ENCODE results near the gene MXRA7.

GRCh38 chr17:76753061-76753961, 42.5 kb upstream of the MXRA7 start:
- no peak for TF ChIP-seq CTCF (conservative IDR thresholded peaks at IDR 0.05; ENCODE audit: low read length)
- no peak for TF ChIP-seq EZH2phosphoT487 (IDR thresholded peaks at IDR 0.05; ENCODE audit: borderline replicate concordance, low read depth, low read length)

All from OCI-LY7 (cell line).